Cardiac muscle cell (in vitro differentiated cells and primary cell): ENCODE data around the gene EN2. TPM values are rescaled to one million over a fixed set of nuclear protein-coding genes. Genes with fewer than 3 reads are reported as not detected.

Experiments used
- DNase-seq, 2 donors: peaks; one replicate each; pipeline versions ENCODE4 v3.0.0 to v3.0.0-alpha.2; 2010 to 2017; ENCODE audit warnings: low read depth in 1 of 2, low spot score in 1 of 2
- H3K27ac ChIP-seq: fragments of 200-600 bp; sonication (generic); 2 replicates; pipeline ENCODE4 v1.5.1; 2016
- H3K27me3 ChIP-seq: fragments of 200-600 bp; sonication (generic); 2 replicates; pipeline ENCODE4 v1.6.0; 2016; ENCODE audit warnings: control low read depth
- H3K36me3 ChIP-seq: fragments of 200-600 bp; sonication (generic); 2 replicates; pipeline ENCODE4 v1.5.1; 2016; ENCODE audit warnings: control low read depth
- H3K4me1 ChIP-seq: fragments of 200-600 bp; sonication (generic); 2 replicates; pipeline ENCODE4 v1.8.1; 2017; ENCODE audit warnings: low read depth, mild to moderate bottlenecking, mixed run types
- H3K4me3 ChIP-seq: fragments of 200-600 bp; sonication (generic); 2 replicates; pipeline ENCODE4 v1.5.1; 2016; ENCODE audit warnings: mild to moderate bottlenecking
- H3K9me3 ChIP-seq: fragments of 200-600 bp; sonication (generic); 2 replicates; pipeline ENCODE4 v1.5.1; 2017; ENCODE audit warnings: low read depth, mild to moderate bottlenecking, control low read depth
- polyA plus RNA-seq: library from polyadenylated mRNA; unstranded; fragments of >200 nt; fragmentation: Nextera tagmentation; extraction: Ambion mirVana; gene quantifications from 2 replicates; pipeline ENCODE4 v1.2.1, GENCODE V29; 2016
- total RNA-seq: library from RNA; depleted of rRNA; stranded (reverse); fragments of >200 nt; gene quantifications from 2 replicates; pipeline ENCODE4 v1.2.3, GENCODE V29; 2016
- TF ChIP-seq, protein P1 (sequence below): IDR thresholded peaks from 2 replicates; pipeline ENCODE4 v1.5.1; 2012; ENCODE audit warnings: low read depth, mild to moderate bottlenecking, low read length

Gene EN2
- total and polyA plus RNA-seq, 2 experiments from 2014 or later = not detected

DNA sequence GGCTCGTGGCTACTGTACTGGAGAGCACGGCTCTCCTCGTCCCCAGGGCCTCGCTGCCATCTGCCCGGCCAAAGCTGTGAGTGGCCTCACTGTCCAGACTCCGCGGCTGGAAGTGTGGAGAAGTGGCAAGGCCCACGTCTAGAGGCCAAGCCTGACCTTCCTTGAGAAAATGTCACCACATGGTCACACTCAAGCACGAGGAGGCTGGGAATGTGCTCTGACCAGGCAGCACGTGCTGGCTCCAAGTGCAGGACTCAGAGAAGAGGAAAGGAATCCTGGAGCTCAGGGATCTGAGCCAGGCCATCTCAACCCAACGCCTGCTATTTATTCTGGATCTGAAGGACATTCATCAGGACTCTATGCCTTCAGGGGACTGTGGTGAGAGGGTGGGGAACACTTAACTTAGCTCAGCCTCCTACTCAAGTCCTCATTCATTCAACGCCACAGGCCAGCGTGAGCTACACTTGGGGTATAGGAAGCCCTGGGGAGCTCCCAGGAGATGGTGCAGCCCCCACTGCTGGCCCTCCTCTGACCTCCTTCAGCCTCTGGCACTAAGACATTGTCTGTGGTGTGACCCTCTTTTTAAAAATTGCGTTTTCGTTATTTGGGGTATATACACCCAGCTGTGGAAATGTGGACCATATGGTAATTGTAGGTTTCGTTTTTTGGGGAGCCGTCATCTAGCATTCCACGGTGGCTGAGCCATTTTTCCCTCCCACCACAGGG, 29.0 kb downstream of the EN2 start:
- peaks cover 100% of the 10 kb centered on the region for H3K27me3 ChIP-seq
- TF ChIP-seq, protein P1, sequence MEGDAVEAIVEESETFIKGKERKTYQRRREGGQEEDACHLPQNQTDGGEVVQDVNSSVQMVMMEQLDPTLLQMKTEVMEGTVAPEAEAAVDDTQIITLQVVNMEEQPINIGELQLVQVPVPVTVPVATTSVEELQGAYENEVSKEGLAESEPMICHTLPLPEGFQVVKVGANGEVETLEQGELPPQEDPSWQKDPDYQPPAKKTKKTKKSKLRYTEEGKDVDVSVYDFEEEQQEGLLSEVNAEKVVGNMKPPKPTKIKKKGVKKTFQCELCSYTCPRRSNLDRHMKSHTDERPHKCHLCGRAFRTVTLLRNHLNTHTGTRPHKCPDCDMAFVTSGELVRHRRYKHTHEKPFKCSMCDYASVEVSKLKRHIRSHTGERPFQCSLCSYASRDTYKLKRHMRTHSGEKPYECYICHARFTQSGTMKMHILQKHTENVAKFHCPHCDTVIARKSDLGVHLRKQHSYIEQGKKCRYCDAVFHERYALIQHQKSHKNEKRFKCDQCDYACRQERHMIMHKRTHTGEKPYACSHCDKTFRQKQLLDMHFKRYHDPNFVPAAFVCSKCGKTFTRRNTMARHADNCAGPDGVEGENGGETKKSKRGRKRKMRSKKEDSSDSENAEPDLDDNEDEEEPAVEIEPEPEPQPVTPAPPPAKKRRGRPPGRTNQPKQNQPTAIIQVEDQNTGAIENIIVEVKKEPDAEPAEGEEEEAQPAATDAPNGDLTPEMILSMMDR = no peak

GRCh38 chr7:155487509-155488482, 29.9 kb downstream of the EN2 start:
- Histone ChIP-seq H3K9me3 (no peaks in the 10 kb centered on the region), H3K36me3 (no peaks in the 10 kb centered on the region), H3K4me1 (no peaks in the 10 kb centered on the region), H3K4me3 (no peak overlapping the region), H3K27ac (no peak overlapping the region), H3K27me3 (peaks cover 100% of the 10 kb centered on the region)
- no peak for DNase-seq
- TF ChIP-seq, protein P1 = no peak

More for the DNA sequence above, 29.0 kb downstream of the EN2 start:
- no peaks in the 10 kb centered on the region for H3K36me3 ChIP-seq
- no peaks in the 10 kb centered on the region for H3K9me3 ChIP-seq
- no peak overlapping the region for H3K27ac ChIP-seq
- no peak overlapping the region for H3K4me3 ChIP-seq
- no peaks in the 10 kb centered on the region for H3K4me1 ChIP-seq
- DNase-seq = no peak

- no peak for DNase-seq
- Histone ChIP-seq H3K36me3 (no peaks in the 10 kb centered on the region), H3K27me3 (peaks cover 100% of the 10 kb centered on the region), H3K4me1 (no peaks in the 10 kb centered on the region), H3K4me3 (no peak overlapping the region), H3K27ac (no peak overlapping the region), H3K9me3 (no peaks in the 10 kb centered on the region)
- TF ChIP-seq, protein P1 = no peak
Measured at GRCh38 chr7:155488483-155489127, 30.7 kb downstream of the EN2 start.

GRCh38 chr7:155489158-155489840, 31.4 kb downstream of the EN2 start:
- H3K27me3 ChIP-seq = peaks cover 100% of the 10 kb centered on the region
- H3K27ac ChIP-seq = no peak overlapping the region
- DNase-seq = no peak
- no peak overlapping the region for H3K4me3 ChIP-seq
- H3K9me3 ChIP-seq = no peaks in the 10 kb centered on the region
- no peaks in the 10 kb centered on the region for H3K36me3 ChIP-seq
- TF ChIP-seq, protein P1 = no peak
- no peaks in the 10 kb centered on the region for H3K4me1 ChIP-seq
